PC-9 (cell line): ENCODE measurements around the gene ABCA5. TPM values are rescaled to one million over a fixed set of nuclear protein-coding genes. Genes with fewer than 3 reads are reported as not detected.

Experiments
- BruUV-seq: library from RNA; stranded (reverse); fragments of 400-500 nt; replicated peaks from 2 replicates; lab custom pipeline; 2021; lab: Mats Ljungman, UMichigan
- CTCF ChIA-PET: fragments of 300-600 bp; sonication (Branson Sonifier 250); formaldehyde crosslinking; loops from one replicate; lab custom pipeline; 2022; ENCODE audit warnings: antibody characterized with exemption; lab: Charles Lee
- POLR2A ChIA-PET: fragments of 300-600 bp; sonication (Branson Sonifier 250); formaldehyde crosslinking; loops from one replicate; lab custom pipeline; 2022; ENCODE audit warnings: antibody characterized with exemption; ENCODE audit not compliant: unreplicated experiment; lab: Charles Lee
- DNase-seq, 2 experiments: peaks; one replicate each; pipeline versions ENCODE4 v3.0.0 to v3.0.0-alpha.2; 2015 to 2022; ENCODE audit warnings: mixed read lengths in 1 of 2
- H2AFZ ChIP-seq: fragments of 200-600 bp; sonication (generic); 2 replicates; pipeline ENCODE4 v1.8.1; 2017; ENCODE audit warnings: antibody characterized with exemption
- H3F3A ChIP-seq: fragments of 200-600 bp; sonication (generic); 2 replicates; pipeline ENCODE4 v1.8.1; 2017; ENCODE audit warnings: antibody characterized with exemption, mild to moderate bottlenecking, low read depth; ENCODE audit not compliant: insufficient read depth
- H3K27ac ChIP-seq: fragments of 200-600 bp; sonication (generic); 2 replicates; pipeline ENCODE4 v1.6.1; 2016; ENCODE audit warnings: mixed run types
- H3K27me3 ChIP-seq: fragments of 200-600 bp; sonication (generic); 2 replicates; pipeline ENCODE4 v1.6.1; 2016; ENCODE audit warnings: low read depth, mixed run types; ENCODE audit not compliant: insufficient read depth
- H3K36me3 ChIP-seq: fragments of 200-600 bp; sonication (generic); 2 replicates; pipeline ENCODE4 v1.6.1; 2016; ENCODE audit warnings: low read depth, mixed run types
- H3K4me1 ChIP-seq: fragments of 200-600 bp; sonication (generic); replicated peaks from 2 replicates; pipeline ENCODE4 v1.6.1; 2016; ENCODE audit warnings: mixed run types; ENCODE audit not compliant: insufficient read depth
- H3K4me2 ChIP-seq: fragments of 200-600 bp; sonication (generic); 2 replicates; pipeline ENCODE4 v1.6.1; 2017; ENCODE audit warnings: mixed run types
- H3K4me3 ChIP-seq: fragments of 200-600 bp; sonication (generic); 2 replicates; pipeline ENCODE4 v1.6.1; 2016; ENCODE audit warnings: mixed run types
- H3K79me2 ChIP-seq: fragments of 200-600 bp; sonication (generic); 2 replicates; pipeline ENCODE4 v1.6.1; 2017; ENCODE audit warnings: low read depth, mixed run types
- H3K9me2 ChIP-seq: fragments of 200-600 bp; sonication (generic); 2 replicates; pipeline ENCODE4 v1.8.1; 2017; ENCODE audit warnings: mild to moderate bottlenecking; ENCODE audit not compliant: insufficient read depth
- H3K9me3 ChIP-seq: fragments of 200-600 bp; sonication (generic); 2 replicates; pipeline ENCODE4 v1.8.1; 2016; ENCODE audit warnings: low read depth; ENCODE audit not compliant: insufficient read depth
- H4K20me1 ChIP-seq: fragments of 200-600 bp; sonication (generic); 2 replicates; pipeline ENCODE4 v1.8.1; 2017; ENCODE audit not compliant: insufficient read depth
- EZH2 ChIP-seq: fragments of 200-600 bp; sonication (generic); IDR thresholded peaks from 2 replicates; pipeline ENCODE4 v1.8.0; 2017; ENCODE audit warnings: antibody characterized with exemption, low read depth
- intact Hi-C: fragments of 100-400 bp; cut with micrococcal nuclease; formaldehyde crosslinking; loops from one replicate; pipeline ENCODE4 v1.10.0; 2022; ENCODE audit not compliant: unreplicated experiment
- total RNA-seq: library from RNA; stranded (reverse); gene quantifications from 2 replicates; pipeline ENCODE4 v1.2.3, GENCODE V29; 2021
- TF ChIP-seq, protein P1 (sequence below): fragments of 200-600 bp; sonication (generic); conservative IDR thresholded peaks from 2 replicates; pipeline ENCODE4 v1.6.1; 2017; ENCODE audit warnings: mixed run types, antibody characterized with exemption, mild to moderate bottlenecking, moderate library complexity

The ABCA5 gene
- total RNA-seq, 1 experiment from 2014 or later = 3.8 TPM

DNA sequence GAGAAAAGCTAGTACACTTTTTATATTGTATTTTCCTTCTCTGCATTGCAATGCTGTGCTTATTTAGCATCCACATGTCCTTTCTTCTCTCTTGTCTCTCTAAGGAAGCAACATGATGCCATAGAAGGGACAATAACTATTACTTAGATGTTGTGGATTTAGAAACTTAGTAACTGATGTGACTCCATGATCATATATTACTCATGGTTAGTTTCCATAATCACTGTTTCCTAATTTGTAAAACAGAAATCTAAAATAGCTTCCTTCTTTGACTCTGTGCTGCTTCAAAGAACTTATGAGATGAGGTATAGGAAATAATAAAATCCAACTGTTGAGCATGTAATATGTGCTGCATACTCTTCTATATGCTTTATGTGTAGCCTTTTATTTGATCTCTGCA is 6.6 kb upstream of the ABCA5 start:
- H3K36me3 ChIP-seq = no peaks in the 10 kb centered on the region
- H3K4me1 ChIP-seq = no peaks in the 10 kb centered on the region
- H3K27ac ChIP-seq = no peak overlapping the region
- no peaks in the 10 kb centered on the region for H3F3A ChIP-seq
- POLR2A ChIA-PET = interaction anchor here (0.6 kb wide), 1 partner anchor 16 kb away, joined by 5 read pairs; no protein-coding TSS in a partner anchor
- no peaks in the 10 kb centered on the region for H3K27me3 ChIP-seq
- no peak for DNase-seq
- H3K9me3 ChIP-seq = 0 out of 2 replicates have a peak, but pooled peaks cover 4% of the 10 kb centered on the region
- CTCF ChIA-PET = interaction anchor here (0.6 kb wide), 1 partner anchor 1643 kb away, joined by 3 read pairs; no protein-coding TSS in a partner anchor
- H3K79me2 ChIP-seq = no peaks in the 10 kb centered on the region
- no peak overlapping the region for H3K4me2 ChIP-seq
- no peaks in the 10 kb centered on the region for H4K20me1 ChIP-seq
- intact Hi-C loops = no loop called here
- TF ChIP-seq, protein P1, sequence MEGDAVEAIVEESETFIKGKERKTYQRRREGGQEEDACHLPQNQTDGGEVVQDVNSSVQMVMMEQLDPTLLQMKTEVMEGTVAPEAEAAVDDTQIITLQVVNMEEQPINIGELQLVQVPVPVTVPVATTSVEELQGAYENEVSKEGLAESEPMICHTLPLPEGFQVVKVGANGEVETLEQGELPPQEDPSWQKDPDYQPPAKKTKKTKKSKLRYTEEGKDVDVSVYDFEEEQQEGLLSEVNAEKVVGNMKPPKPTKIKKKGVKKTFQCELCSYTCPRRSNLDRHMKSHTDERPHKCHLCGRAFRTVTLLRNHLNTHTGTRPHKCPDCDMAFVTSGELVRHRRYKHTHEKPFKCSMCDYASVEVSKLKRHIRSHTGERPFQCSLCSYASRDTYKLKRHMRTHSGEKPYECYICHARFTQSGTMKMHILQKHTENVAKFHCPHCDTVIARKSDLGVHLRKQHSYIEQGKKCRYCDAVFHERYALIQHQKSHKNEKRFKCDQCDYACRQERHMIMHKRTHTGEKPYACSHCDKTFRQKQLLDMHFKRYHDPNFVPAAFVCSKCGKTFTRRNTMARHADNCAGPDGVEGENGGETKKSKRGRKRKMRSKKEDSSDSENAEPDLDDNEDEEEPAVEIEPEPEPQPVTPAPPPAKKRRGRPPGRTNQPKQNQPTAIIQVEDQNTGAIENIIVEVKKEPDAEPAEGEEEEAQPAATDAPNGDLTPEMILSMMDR = no peak
- TF ChIP-seq EZH2 = no peak
- no peak overlapping the region for H2AFZ ChIP-seq
- no TSS peak for BruUV-seq
- H3K4me3 ChIP-seq = no peak overlapping the region
- H3K9me2 ChIP-seq = no peaks in the 10 kb centered on the region

DNA sequence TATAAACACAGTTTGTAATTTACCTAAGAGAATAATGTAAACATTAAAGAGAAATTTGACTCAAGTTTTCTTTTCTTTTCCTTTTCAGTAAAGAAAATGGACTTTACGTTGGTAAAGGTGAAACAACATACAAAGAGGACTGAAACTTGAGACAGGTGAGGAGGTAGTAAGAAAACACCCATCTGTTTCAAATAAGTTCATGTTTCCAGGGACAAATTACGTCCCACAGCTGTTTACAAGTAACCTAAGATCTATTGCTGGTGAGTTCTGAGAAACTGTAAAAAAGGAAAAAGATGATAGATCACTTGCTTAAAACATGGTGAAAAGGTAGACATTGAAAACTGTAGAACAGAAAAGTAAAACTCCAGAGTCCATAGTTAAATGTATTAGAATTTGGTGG is 4.8 kb upstream of the ABCA5 start:
- Histone ChIP-seq H3K27ac (no peak overlapping the region), H3K27me3 (no peaks in the 10 kb centered on the region), H3F3A (no peaks in the 10 kb centered on the region), H3K4me2 (no peak overlapping the region), H3K9me2 (no peaks in the 10 kb centered on the region), H3K36me3 (no peaks in the 10 kb centered on the region), H3K4me1 (0 out of 2 replicates have a peak, but pooled peaks cover 5% of the 10 kb centered on the region), H3K79me2 (no peaks in the 10 kb centered on the region), H3K9me3 (no peaks in the 10 kb centered on the region), H2AFZ (no peak overlapping the region), H4K20me1 (no peaks in the 10 kb centered on the region), H3K4me3 (no peak overlapping the region)
- no TSS peak for BruUV-seq
- intact Hi-C loops = no loop called here
- TF ChIP-seq, protein P1 = no peak
- TF ChIP-seq EZH2 = no peak
- ChIA-PET CTCF (no interaction called here), POLR2A (interaction anchor here (0.7 kb wide), 1 partner anchor 1346 kb away, joined by 4 read pairs; no protein-coding TSS in a partner anchor)
- DNase-seq = no peak

GRCh38 chr17:69326377-69327059 is 415 bp downstream of the ABCA5 start:
- no peaks in the 10 kb centered on the region for H4K20me1 ChIP-seq
- no peaks in the 10 kb centered on the region for H3K36me3 ChIP-seq
- no peak overlapping the region for H3K27ac ChIP-seq
- no peak for TF ChIP-seq EZH2
- TF ChIP-seq, protein P1 = no peak
- peak overlapping the region; percentile 97 for H3K4me2 ChIP-seq
- H3K4me3 ChIP-seq = peak overlapping the region; percentile 81
- intact Hi-C loops = loop anchor here (2.0 kb wide), 1 partner anchor 1334 kb away; no protein-coding TSS in a partner anchor
- DNase-seq = no peak
- H3K4me1 ChIP-seq = peaks cover 16% of the 10 kb centered on the region
- BruUV-seq = no TSS peak
- no peaks in the 10 kb centered on the region for H3F3A ChIP-seq
- ChIA-PET CTCF (no interaction called here), POLR2A (interaction anchor here (0.6 kb wide), 1 partner anchor 35 kb away, joined by 3 read pairs; no protein-coding TSS in a partner anchor)
- no peaks in the 10 kb centered on the region for H3K9me3 ChIP-seq
- H3K9me2 ChIP-seq = no peaks in the 10 kb centered on the region
- peak overlapping the region; percentile 92 for H2AFZ ChIP-seq
- no peaks in the 10 kb centered on the region for H3K79me2 ChIP-seq
- H3K27me3 ChIP-seq = no peaks in the 10 kb centered on the region
